Osteocyte (in vitro differentiated cells): ENCODE results near the gene SUZ12. TPM values are rescaled to one million over a fixed set of nuclear protein-coding genes. Genes with fewer than 3 reads are reported as not detected.
A peak's percentile ranks its signal among the peaks of the same experiment; 100 is the strongest.
"Not testable (repeated sequence)": the region's sequence is repeated elsewhere in the genome, so short reads cannot be mapped to it uniquely, and the experiment has no call there.

Experiments used
- DNase-seq: peaks from one replicate; pipeline ENCODE4 v3.0.0; 2021; ENCODE audit warnings: mixed read lengths; ENCODE audit not compliant: unreplicated experiment; ENCODE audit errors: extremely low spot score
- H3K27ac Mint-ChIP-seq: one replicate; pipeline ENCODE4 v1.8.0; 2021; ENCODE audit warnings: mild to moderate bottlenecking, mixed read lengths; ENCODE audit not compliant: unreplicated experiment
- H3K27me3 Mint-ChIP-seq: one replicate; pipeline ENCODE4 v1.8.0; 2021; ENCODE audit warnings: mixed read lengths; ENCODE audit not compliant: unreplicated experiment
- H3K36me3 Mint-ChIP-seq: one replicate; pipeline ENCODE4 v1.8.0; 2021; ENCODE audit warnings: mixed read lengths; ENCODE audit not compliant: unreplicated experiment
- H3K4me1 Mint-ChIP-seq: one replicate; pipeline ENCODE4 v1.8.0; 2021; ENCODE audit warnings: mixed read lengths; ENCODE audit not compliant: unreplicated experiment
- H3K4me3 Mint-ChIP-seq: one replicate; pipeline ENCODE4 v1.8.0; 2021; ENCODE audit warnings: mild to moderate bottlenecking, moderate library complexity, mixed read lengths; ENCODE audit not compliant: unreplicated experiment
- H3K9me3 Mint-ChIP-seq: one replicate; pipeline ENCODE4 v1.8.0; 2021; ENCODE audit warnings: mixed read lengths; ENCODE audit not compliant: unreplicated experiment
- total RNA-seq: library from RNA; stranded (reverse); gene quantifications from 2 replicates; pipeline ENCODE4 v1.2.1, GENCODE V29; 2021
- TF ChIP-seq, protein P1 (sequence below): fragments of 200-600 bp; sonication (generic); IDR thresholded peaks from 2 replicates; pipeline ENCODE4 v1.5.0; 2021; ENCODE audit warnings: antibody characterized with exemption, mild to moderate bottlenecking, moderate library complexity

SUZ12 gene
- total RNA-seq, 1 donor from 2014 or later, result 25.4 TPM

GRCh38 chr17:31931756-31932155 is 5.1 kb upstream of the SUZ12 start:
- peak; percentile 6 for DNase-seq
- H3K4me1 Mint-ChIP-seq, result peaks cover 2% of the 10 kb centered on the region
- H3K27ac Mint-ChIP-seq, result no peak overlapping the region
- no peaks in the 10 kb centered on the region for H3K27me3 Mint-ChIP-seq
- H3K4me3 Mint-ChIP-seq, result no peak overlapping the region
- no peaks in the 10 kb centered on the region for H3K9me3 Mint-ChIP-seq
- TF ChIP-seq, protein P1, sequence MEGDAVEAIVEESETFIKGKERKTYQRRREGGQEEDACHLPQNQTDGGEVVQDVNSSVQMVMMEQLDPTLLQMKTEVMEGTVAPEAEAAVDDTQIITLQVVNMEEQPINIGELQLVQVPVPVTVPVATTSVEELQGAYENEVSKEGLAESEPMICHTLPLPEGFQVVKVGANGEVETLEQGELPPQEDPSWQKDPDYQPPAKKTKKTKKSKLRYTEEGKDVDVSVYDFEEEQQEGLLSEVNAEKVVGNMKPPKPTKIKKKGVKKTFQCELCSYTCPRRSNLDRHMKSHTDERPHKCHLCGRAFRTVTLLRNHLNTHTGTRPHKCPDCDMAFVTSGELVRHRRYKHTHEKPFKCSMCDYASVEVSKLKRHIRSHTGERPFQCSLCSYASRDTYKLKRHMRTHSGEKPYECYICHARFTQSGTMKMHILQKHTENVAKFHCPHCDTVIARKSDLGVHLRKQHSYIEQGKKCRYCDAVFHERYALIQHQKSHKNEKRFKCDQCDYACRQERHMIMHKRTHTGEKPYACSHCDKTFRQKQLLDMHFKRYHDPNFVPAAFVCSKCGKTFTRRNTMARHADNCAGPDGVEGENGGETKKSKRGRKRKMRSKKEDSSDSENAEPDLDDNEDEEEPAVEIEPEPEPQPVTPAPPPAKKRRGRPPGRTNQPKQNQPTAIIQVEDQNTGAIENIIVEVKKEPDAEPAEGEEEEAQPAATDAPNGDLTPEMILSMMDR, result no peak
- H3K36me3 Mint-ChIP-seq, result no peaks in the 10 kb centered on the region

- Mint-ChIP-seq H3K4me1 (peaks cover 20% of the 10 kb centered on the region), H3K4me3 (no peak overlapping the region), H3K27me3 (no peaks in the 10 kb centered on the region), H3K36me3 (peaks cover 2% of the 10 kb centered on the region), H3K9me3 (no peaks in the 10 kb centered on the region), H3K27ac (no peak overlapping the region)
- DNase-seq, result peak; percentile 19
- TF ChIP-seq, protein P1, result no peak
Observed at GRCh38 chr17:31935512-31935911, 1.3 kb upstream of the SUZ12 start.

- not testable (repeated sequence) for DNase-seq, H3K27me3 Mint-ChIP-seq, H3K9me3 Mint-ChIP-seq
- Mint-ChIP-seq H3K4me1 (peaks cover 22% of the 10 kb centered on the region), H3K27ac (peak overlapping the region; percentile 73), H3K4me3 (peak overlapping the region; percentile 79), H3K36me3 (peaks cover 12% of the 10 kb centered on the region)
Observed at GRCh38 chr17:31937926-31938641, 1.3 kb downstream of the SUZ12 start.

DNA sequence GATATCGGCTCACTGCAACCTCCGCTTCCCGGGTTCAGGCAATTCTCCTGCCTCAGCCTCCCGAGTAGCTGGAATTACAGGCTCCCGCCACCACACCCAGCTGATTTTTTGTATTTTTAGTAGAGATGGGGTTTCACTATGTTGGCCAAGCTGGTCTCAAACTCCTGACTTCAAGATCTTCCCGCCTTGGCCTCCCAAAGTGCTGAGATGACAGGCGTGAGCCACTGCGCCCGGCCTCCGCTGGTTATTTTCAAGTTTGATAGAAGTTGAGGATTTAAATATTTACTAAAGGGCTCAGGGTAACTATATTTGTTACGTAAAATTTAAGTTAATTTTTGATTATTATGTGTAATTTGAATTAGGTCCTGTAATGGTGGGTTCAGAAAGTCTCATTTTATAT is 5.1 kb downstream of the SUZ12 start:
- not testable (repeated sequence) for H3K4me3 Mint-ChIP-seq, H3K9me3 Mint-ChIP-seq, H3K27me3 Mint-ChIP-seq, H3K27ac Mint-ChIP-seq
- DNase-seq, result peak; percentile 38
- peaks cover 20% of the 10 kb centered on the region for H3K36me3 Mint-ChIP-seq
- H3K4me1 Mint-ChIP-seq, result peaks cover 23% of the 10 kb centered on the region

DNA sequence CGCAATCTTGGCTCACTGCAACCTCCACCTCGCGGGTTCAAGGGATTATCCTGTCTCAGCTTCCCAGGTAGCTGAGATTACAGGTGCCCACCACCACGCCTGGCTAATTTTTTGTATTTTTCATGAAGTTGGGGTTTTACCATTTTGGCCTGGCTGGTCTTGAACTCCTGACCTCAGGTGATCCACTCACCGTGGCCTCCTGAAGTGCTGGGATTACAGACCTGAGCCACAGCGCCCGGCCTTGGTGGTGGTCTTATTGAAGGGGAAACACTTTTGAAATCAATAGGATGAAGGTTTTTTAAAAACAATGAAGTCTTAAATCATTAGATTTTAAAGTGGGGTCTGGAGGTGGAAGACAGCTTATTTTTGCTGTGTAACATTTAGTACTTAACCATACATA is 5.6 kb downstream of the SUZ12 start:
- H3K4me3 Mint-ChIP-seq, H3K9me3 Mint-ChIP-seq, H3K27ac Mint-ChIP-seq, H3K27me3 Mint-ChIP-seq: not testable (repeated sequence)
- peak; percentile 40 for DNase-seq
- peaks cover 23% of the 10 kb centered on the region for H3K4me1 Mint-ChIP-seq
- peaks cover 20% of the 10 kb centered on the region for H3K36me3 Mint-ChIP-seq

DNA sequence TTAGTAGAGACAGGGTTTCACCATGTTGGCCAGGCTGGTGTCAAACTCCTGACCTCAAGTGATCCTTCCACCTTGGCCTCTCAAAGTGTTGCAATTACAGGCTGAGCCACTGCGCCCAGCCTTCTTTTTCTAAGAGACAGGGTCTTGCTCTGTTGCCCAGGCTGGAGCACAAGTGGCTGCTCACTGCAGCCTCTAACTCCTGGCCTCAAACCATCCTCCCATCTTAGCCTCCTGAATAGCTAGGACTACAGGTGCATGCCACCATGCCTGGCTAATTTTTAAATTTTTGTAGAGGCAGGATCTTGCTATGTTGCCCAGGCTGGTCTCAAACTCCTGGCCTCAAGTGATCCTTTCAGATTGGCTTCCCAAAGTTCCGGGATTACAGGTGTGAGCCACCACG is 15.1 kb downstream of the SUZ12 start:
- H3K27ac Mint-ChIP-seq, H3K4me3 Mint-ChIP-seq, DNase-seq, H3K9me3 Mint-ChIP-seq, H3K4me1 Mint-ChIP-seq, H3K27me3 Mint-ChIP-seq: not testable (repeated sequence)
- peaks cover 14% of the 10 kb centered on the region for H3K36me3 Mint-ChIP-seq

- not testable (repeated sequence) for DNase-seq, H3K9me3 Mint-ChIP-seq, H3K4me3 Mint-ChIP-seq, H3K27me3 Mint-ChIP-seq, H3K4me1 Mint-ChIP-seq
- Mint-ChIP-seq H3K27ac (peak overlapping the region; percentile 25), H3K36me3 (peaks cover 32% of the 10 kb centered on the region)
Observed at GRCh38 chr17:31964131-31964530, 27.3 kb downstream of the SUZ12 start.
